ENCODE data around the gene SDHD. TPM values are rescaled to one million over a fixed set of nuclear protein-coding genes. Genes with fewer than 3 reads are reported as not detected.
A peak's percentile ranks its signal among the peaks of the same experiment; 100 is the strongest.

The SDHD gene
- total and polyA plus RNA-seq, 10 of the 15 experiments (the other 5 are each of a cell fraction or from before 2014, with no cell fraction given): 114 to 775 (median 187) TPM

DNA sequence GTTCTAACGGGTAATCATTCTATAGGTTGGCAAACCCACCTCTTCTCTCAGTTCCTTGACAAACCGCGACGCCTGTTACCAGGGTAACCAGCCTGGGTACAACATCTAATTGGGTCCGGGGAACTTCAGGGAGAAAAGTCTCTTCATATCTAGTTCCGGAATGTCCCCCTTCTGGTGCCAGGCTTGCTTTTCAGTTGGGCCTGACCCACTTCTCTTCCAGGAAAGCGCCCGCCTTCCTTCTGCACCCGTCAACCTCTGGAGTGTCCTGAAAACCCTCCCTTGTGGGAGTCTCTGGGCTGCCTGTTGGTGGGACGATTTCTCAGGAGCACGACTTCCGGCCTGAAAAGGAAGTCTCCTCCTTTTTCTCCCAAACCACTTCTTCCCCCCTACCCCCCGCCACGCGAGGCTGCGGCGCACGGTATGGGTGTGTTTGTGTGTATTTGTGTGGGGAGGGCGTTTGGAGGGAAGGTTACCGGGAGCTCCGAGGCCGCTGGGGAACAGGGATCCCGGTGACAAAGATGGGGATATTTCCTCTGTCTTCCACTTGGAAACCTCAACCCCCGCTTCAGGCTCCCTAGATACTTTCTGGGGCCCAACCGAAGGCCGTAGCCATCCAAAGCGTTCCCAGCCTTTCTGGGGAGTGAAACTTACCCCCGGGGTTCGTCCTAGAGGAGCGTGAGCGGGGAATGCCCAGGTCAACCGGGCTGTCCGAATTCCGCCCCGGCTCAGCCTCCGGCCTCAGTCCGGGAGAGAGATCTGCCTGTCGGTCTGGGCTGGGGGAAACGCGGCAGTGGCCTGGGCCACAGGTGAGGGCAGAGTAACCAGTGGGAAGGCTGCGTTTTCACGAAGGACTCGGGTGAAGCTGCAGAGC, 12.5 kb upstream of the SDHD start, which contains the start of the genes NKAPD1 and PIH1D2 (continued):
- TF ChIP-seq, protein P1, sequence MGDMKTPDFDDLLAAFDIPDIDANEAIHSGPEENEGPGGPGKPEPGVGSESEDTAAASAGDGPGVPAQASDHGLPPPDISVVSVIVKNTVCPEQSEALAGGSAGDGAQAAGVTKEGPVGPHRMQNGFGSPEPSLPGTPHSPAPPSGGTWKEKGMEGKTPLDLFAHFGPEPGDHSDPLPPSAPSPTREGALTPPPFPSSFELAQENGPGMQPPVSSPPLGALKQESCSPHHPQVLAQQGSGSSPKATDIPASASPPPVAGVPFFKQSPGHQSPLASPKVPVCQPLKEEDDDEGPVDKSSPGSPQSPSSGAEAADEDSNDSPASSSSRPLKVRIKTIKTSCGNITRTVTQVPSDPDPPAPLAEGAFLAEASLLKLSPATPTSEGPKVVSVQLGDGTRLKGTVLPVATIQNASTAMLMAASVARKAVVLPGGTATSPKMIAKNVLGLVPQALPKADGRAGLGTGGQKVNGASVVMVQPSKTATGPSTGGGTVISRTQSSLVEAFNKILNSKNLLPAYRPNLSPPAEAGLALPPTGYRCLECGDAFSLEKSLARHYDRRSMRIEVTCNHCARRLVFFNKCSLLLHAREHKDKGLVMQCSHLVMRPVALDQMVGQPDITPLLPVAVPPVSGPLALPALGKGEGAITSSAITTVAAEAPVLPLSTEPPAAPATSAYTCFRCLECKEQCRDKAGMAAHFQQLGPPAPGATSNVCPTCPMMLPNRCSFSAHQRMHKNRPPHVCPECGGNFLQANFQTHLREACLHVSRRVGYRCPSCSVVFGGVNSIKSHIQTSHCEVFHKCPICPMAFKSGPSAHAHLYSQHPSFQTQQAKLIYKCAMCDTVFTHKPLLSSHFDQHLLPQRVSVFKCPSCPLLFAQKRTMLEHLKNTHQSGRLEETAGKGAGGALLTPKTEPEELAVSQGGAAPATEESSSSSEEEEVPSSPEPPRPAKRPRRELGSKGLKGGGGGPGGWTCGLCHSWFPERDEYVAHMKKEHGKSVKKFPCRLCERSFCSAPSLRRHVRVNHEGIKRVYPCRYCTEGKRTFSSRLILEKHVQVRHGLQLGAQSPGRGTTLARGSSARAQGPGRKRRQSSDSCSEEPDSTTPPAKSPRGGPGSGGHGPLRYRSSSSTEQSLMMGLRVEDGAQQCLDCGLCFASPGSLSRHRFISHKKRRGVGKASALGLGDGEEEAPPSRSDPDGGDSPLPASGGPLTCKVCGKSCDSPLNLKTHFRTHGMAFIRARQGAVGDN (IDR thresholded peaks at IDR 0.05): no peak
- TF ChIP-seq BCL11A (IDR thresholded peaks at IDR 0.05; ENCODE audit: low read depth, low read length): no peak
- no peak for TF ChIP-seq TCF3 (IDR thresholded peaks at IDR 0.05; ENCODE audit: borderline replicate concordance, insufficient read depth, low read depth, low read length)
- peak; percentile 91; the same call in 1 of the 2 replicates for TF ChIP-seq HDAC2 (IDR thresholded peaks at IDR 0.05)
- TF ChIP-seq TAF1 (IDR thresholded peaks at IDR 0.05; ENCODE audit: borderline replicate concordance, low read depth, low read length): peak; percentile 75
- no peak; the same call in 1 of the 2 replicates for TF ChIP-seq CBFB (IDR thresholded peaks at IDR 0.05; ENCODE audit: low read depth)
- no peak for TF ChIP-seq POU2F2 (IDR thresholded peaks at IDR 0.05; ENCODE audit: borderline replicate concordance, low read depth, low read length)
- peak; percentile 46 for TF ChIP-seq SP1 (IDR thresholded peaks at IDR 0.05; ENCODE audit: low read depth, low read length)
- TF ChIP-seq ESRRA (IDR thresholded peaks at IDR 0.05; ENCODE audit: low read length): no peak
- no peak for TF ChIP-seq FOS (IDR thresholded peaks at IDR 0.05; ENCODE audit: borderline replicate concordance, extremely low read depth, insufficient read length)
- peak; percentile 57; the same call in 1 of the 2 replicates for TF ChIP-seq IRF4 (IDR thresholded peaks at IDR 0.05; ENCODE audit: low read depth, low read length)
- TF ChIP-seq RCOR1 (conservative IDR thresholded peaks at IDR 0.05; ENCODE audit: low read depth, low read length): no peak
- no peak for TF ChIP-seq CREB1 (IDR thresholded peaks at IDR 0.05; ENCODE audit: low read depth)
- no peak for TF ChIP-seq RFX5 (IDR thresholded peaks at IDR 0.05; ENCODE audit: low read depth, low read length)
- TF ChIP-seq, protein P2, sequence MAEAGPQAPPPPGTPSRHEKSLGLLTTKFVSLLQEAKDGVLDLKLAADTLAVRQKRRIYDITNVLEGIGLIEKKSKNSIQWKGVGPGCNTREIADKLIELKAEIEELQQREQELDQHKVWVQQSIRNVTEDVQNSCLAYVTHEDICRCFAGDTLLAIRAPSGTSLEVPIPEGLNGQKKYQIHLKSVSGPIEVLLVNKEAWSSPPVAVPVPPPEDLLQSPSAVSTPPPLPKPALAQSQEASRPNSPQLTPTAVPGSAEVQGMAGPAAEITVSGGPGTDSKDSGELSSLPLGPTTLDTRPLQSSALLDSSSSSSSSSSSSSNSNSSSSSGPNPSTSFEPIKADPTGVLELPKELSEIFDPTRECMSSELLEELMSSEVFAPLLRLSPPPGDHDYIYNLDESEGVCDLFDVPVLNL (IDR thresholded peaks at IDR 0.05; ENCODE audit: low read depth, low read length): no peak
